ENCODE results near the gene UBE2QL1. TPM values are rescaled to one million over a fixed set of nuclear protein-coding genes. Genes with fewer than 3 reads are reported as not detected.

UBE2QL1 gene
- total and polyA plus RNA-seq, 2 of the 8 experiments (the other 6 are each of a cell fraction or from before 2014, with no cell fraction given): 0.43 to 0.65 TPM

DNA sequence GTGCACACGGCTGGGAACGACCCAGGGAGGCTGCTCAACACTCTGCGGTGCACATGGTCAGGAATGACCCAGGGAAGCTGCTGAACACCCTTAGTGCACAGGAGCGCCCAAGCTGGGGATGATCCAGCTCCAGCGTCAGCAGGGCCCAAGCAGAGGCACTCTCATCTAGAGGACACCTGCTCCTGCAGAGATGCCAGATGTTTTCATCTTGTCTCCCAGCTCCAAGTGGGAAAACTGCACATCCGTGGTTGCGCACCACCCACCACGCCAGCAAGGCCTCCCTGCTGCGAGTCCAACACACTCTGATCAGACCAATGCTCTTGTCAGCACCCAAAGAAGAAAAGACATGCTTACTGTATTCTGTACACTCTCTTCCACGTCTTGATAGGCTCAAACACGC lies 34.1 kb downstream of the UBE2QL1 start:
- TF ChIP-seq TAF1 (IDR thresholded peaks at IDR 0.05; ENCODE audit: low read depth, low read length): no peak
- H3K9me3 ChIP-seq (ENCODE audit: insufficient read depth in 2 of 2, low read depth in 1 of 2, low read length in 1 of 2): no peaks in the 10 kb centered on the region
- no peaks in the 10 kb centered on the region for H3K79me1 ChIP-seq (ENCODE audit: low read depth, low read length)
- H3K56ac ChIP-seq (replicated peaks; ENCODE audit: insufficient read length, low read depth, low read length): no peak overlapping the region
- no peak overlapping the region for H3K27ac ChIP-seq (ENCODE audit: low read depth, low read length)
- no peak overlapping the region for H3K9ac ChIP-seq (replicated peaks in 1 of 4; ENCODE audit: extremely low read depth in 1 of 4, low read depth in 3 of 4, low read length in 3 of 4)
- no peak overlapping the region for H3K4ac ChIP-seq (replicated peaks; ENCODE audit: insufficient read length, low read depth, low read length)
- H2BK120ac ChIP-seq (replicated peaks; ENCODE audit: low read depth, low read length): no peak overlapping the region
- ChIA-PET POLR2A (ENCODE audit: partially characterized antibody) (no interaction called here), CTCF (ENCODE audit: partially characterized antibody) (interaction anchor here (0.6 kb wide), 1 partner anchor 994 kb away, joined by 3 read pairs; no protein-coding TSS in a partner anchor)
- H3K23me2 ChIP-seq (ENCODE audit: low read depth, low read length): no peaks in the 10 kb centered on the region; the same call in 1 of the 2 replicates
- no peak overlapping the region for H2BK20ac ChIP-seq (ENCODE audit: low read length)
- no peak overlapping the region for H3K18ac ChIP-seq (ENCODE audit: extremely low read depth, low read length)
- H3K4me1 ChIP-seq (replicated peaks in 1 of 4; ENCODE audit: control insufficient read depth in 3 of 4, insufficient read depth in 4 of 4, low read length in 3 of 4): no peaks in the 10 kb centered on the region; a peak in 1 of 7 replicates
- H4K8ac ChIP-seq (ENCODE audit: extremely low read depth, insufficient read depth, low read length): no peak overlapping the region
- H4K5ac ChIP-seq (ENCODE audit: insufficient read length, low read depth, low read length): no peak overlapping the region
- no peak overlapping the region for H4K91ac ChIP-seq (replicated peaks; ENCODE audit: insufficient read length, low read length)
- no peaks in the 10 kb centered on the region; a peak in 1 of 7 replicates for H3K27me3 ChIP-seq (replicated peaks in 1 of 4; ENCODE audit: control insufficient read depth in 3 of 4, extremely low read depth in 1 of 4, insufficient read depth in 3 of 4, low read length in 3 of 4)
- H3K36me3 ChIP-seq (ENCODE audit: control insufficient read depth in 2 of 4, insufficient read depth in 4 of 4, low read length in 3 of 4): no peaks in the 10 kb centered on the region
- peaks cover 0 to 1% of the 10 kb centered on the region in 2 experiments for H4K20me1 ChIP-seq (replicated peaks in 1 of 2; ENCODE audit: control insufficient read depth in 1 of 2, insufficient read depth in 2 of 2, low read length in 2 of 2)
- WGBS, 2 experiments (ENCODE audit: extremely low coverage in 1 of 2, insufficient coverage in 1 of 2, insufficient read length in 1 of 2, insufficient replicate concordance in 2 of 2, low coverage in 1 of 2, low lambda C conversion rate in 2 of 2, missing lambda C conversion rate in 1 of 2): 91% methylated on average over 11 of the region's 11 CpGs; no CpG with 5 or more reads in 1 of the 2 experiments
- no peak overlapping the region for H3K4me2 ChIP-seq (ENCODE audit: insufficient read depth in 1 of 2, low read depth in 2 of 2, low read length in 2 of 2)
- H2BK15ac ChIP-seq (ENCODE audit: low read length): no peak overlapping the region
- H3K23ac ChIP-seq (ENCODE audit: insufficient read length): no peak overlapping the region
- DNase-seq (ENCODE audit: low read depth in 1 of 2, low spot score in 2 of 2): no peak
- no peaks in the 10 kb centered on the region for H3K79me2 ChIP-seq (ENCODE audit: control insufficient read depth in 1 of 2, insufficient read depth in 2 of 2, low read length in 2 of 2)
- H2BK5ac ChIP-seq (ENCODE audit: low read depth, low read length): no peak overlapping the region
- no peak overlapping the region for H3K4me3 ChIP-seq (ENCODE audit: extremely low read depth in 1 of 4, insufficient read depth in 2 of 4, low read depth in 3 of 4, low read length in 4 of 4)
- no peak overlapping the region for H2AK5ac ChIP-seq (ENCODE audit: low read depth, low read length)
- no peak overlapping the region for H3K14ac ChIP-seq (ENCODE audit: insufficient read length)
- H2AFZ ChIP-seq (ENCODE audit: low read length): no peak overlapping the region
- no peak for FAIRE-seq
- H2BK12ac ChIP-seq (ENCODE audit: low read depth, low read length): no peak overlapping the region

Data from H1 (cell line).